HFFc6 (cell line): ENCODE measurements around the gene CYP26B1. TPM values are rescaled to one million over a fixed set of nuclear protein-coding genes. Genes with fewer than 3 reads are reported as not detected.

ENCODE experiments used
- DNase-seq: peaks from one replicate; pipeline ENCODE4 v3.0.0-alpha.2; 2018
- H3K27ac Mint-ChIP-seq: 2 replicates; pipeline ENCODE4 v1.8.0; 2020; ENCODE audit warnings: mild to moderate bottlenecking, mixed read lengths
- H3K27me3 Mint-ChIP-seq: 2 replicates; pipeline ENCODE4 v1.8.0; 2021; ENCODE audit warnings: mild to moderate bottlenecking, moderate library complexity, mixed read lengths; ENCODE audit not compliant: insufficient read depth
- H3K36me3 Mint-ChIP-seq: 2 replicates; pipeline ENCODE4 v1.8.0; 2021; ENCODE audit warnings: low read depth, mixed read lengths
- H3K4me1 Mint-ChIP-seq: 2 replicates; pipeline ENCODE4 v1.8.0; 2020; ENCODE audit warnings: low read depth, mixed read lengths
- H3K4me3 Mint-ChIP-seq: 2 replicates; pipeline ENCODE4 v1.8.0; 2020; ENCODE audit warnings: mild to moderate bottlenecking, moderate library complexity, mixed read lengths
- H3K9me3 Mint-ChIP-seq: 2 replicates; pipeline ENCODE4 v1.8.0; 2020; ENCODE audit warnings: mild to moderate bottlenecking, mixed read lengths
- total RNA-seq, 6 experiments: library from RNA; stranded (reverse); fragmentation: NEBNext Ultra II Directional; extraction: Animal tissue kit (Norgen Biotek cat#: 25700); gene quantifications; 2 replicates in 1 of 6; 3 replicates in 5 of 6; pipeline ENCODE4 v1.2.3, GENCODE V29; 2021
- TF ChIP-seq, protein P1 (sequence below): fragments of 200-600 bp; sonication (generic); IDR thresholded peaks from 2 replicates; pipeline ENCODE4 v1.5.0; 2021; ENCODE audit warnings: antibody characterized with exemption, mild to moderate bottlenecking

CYP26B1 gene
- total RNA-seq, 6 experiments from 2014 or later = 0.05 to 0.66 (median 0.14) TPM; not detected in 1

DNA sequence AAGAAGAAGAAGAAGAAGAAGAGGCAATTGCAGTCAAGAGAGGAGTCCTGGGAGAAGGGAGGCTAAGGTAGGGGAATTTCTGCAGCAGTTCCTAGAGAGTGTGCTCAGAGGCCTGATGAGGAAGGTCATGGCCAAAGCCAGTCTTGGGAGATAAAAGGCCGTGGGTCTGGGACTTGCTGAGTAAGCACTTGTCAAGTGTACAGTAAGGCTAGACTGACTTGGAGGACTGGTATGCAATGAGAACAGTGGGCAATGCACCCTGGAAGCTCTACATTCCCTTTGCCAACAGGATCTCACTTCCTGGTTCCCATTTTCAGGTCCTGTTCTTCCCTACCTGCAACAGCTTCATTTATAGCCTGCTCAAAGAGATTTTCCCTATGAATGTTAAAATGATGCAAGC lies 28.6 kb upstream of the CYP26B1 start:
- no peaks in the 10 kb centered on the region for H3K9me3 Mint-ChIP-seq
- no peaks in the 10 kb centered on the region; the same call in 1 of the 2 replicates for H3K27me3 Mint-ChIP-seq
- DNase-seq = no peak
- TF ChIP-seq, protein P1, sequence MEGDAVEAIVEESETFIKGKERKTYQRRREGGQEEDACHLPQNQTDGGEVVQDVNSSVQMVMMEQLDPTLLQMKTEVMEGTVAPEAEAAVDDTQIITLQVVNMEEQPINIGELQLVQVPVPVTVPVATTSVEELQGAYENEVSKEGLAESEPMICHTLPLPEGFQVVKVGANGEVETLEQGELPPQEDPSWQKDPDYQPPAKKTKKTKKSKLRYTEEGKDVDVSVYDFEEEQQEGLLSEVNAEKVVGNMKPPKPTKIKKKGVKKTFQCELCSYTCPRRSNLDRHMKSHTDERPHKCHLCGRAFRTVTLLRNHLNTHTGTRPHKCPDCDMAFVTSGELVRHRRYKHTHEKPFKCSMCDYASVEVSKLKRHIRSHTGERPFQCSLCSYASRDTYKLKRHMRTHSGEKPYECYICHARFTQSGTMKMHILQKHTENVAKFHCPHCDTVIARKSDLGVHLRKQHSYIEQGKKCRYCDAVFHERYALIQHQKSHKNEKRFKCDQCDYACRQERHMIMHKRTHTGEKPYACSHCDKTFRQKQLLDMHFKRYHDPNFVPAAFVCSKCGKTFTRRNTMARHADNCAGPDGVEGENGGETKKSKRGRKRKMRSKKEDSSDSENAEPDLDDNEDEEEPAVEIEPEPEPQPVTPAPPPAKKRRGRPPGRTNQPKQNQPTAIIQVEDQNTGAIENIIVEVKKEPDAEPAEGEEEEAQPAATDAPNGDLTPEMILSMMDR = no peak
- H3K4me1 Mint-ChIP-seq = peaks cover 10% of the 10 kb centered on the region
- H3K36me3 Mint-ChIP-seq = peaks cover 13% of the 10 kb centered on the region; the same call in 1 of the 2 replicates
- no peak overlapping the region for H3K4me3 Mint-ChIP-seq
- no peak overlapping the region for H3K27ac Mint-ChIP-seq

DNA sequence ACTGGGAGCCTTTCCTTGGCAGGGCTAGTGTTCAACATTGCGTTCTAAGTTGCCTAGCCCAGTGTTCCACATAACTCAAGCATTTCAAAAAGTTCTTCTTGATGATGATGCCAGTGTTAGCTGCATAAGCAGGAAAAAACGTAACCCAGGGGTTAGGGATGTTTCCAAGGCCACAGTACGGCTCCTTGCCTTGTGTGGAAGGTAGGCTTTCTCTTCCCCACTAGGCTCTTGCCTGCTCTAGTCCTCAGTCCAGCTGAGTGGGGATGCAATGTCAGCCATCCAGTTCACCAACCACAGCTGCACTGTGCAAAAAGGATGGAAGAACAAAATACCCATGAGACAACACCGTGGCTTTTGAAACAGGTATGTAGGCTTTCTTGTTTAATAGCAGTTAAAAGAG lies 28.0 kb upstream of the CYP26B1 start:
- Mint-ChIP-seq H3K9me3 (no peaks in the 10 kb centered on the region), H3K36me3 (peaks cover 13% of the 10 kb centered on the region; the same call in 1 of the 2 replicates), H3K27me3 (no peaks in the 10 kb centered on the region; the same call in none of the 2 replicates), H3K4me3 (no peak overlapping the region), H3K4me1 (peaks cover 10% of the 10 kb centered on the region), H3K27ac (no peak overlapping the region)
- TF ChIP-seq, protein P1 = no peak
- DNase-seq = no peak

DNA sequence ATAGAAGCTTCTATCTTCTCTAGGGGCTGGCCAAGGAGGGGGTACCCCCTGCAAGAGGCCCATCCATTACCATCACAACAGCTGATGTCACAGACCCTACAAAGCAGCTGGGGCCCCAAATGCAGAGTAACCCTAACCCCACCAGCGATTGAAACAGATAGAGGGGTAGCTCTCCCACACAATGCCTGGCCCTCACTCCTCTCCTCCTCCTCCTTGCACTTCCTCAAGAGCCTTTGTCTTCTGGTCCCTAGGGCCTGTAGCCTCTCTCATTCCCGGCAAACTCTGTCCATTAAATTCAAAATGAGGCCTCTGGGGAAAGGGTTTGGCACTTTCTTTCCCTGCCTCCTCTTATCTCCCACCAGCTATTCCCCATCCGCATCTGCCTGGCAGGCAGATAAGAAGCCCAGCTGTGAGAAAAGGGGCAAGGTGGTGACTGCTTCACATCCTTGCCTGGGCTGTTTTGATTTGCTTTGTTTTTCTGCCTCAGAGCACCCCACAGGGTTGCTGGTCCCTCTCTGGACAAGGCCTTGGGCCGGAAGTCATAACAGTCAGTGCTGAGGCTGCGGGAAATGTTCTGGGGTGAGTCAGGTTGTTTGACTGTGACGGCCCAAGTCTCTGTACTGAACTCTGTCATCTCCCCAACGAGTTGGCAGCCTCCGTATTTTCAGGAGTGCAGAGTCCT lies 26.1 kb upstream of the CYP26B1 start:
- Mint-ChIP-seq H3K4me1 (peaks cover 10% of the 10 kb centered on the region), H3K9me3 (no peaks in the 10 kb centered on the region), H3K4me3 (no peak overlapping the region), H3K36me3 (peaks cover 11% of the 10 kb centered on the region; the same call in 1 of the 2 replicates), H3K27ac (peak overlapping the region; percentile 77), H3K27me3 (no peaks in the 10 kb centered on the region; the same call in none of the 2 replicates)
- TF ChIP-seq, protein P1 = no peak
- DNase-seq = peak; percentile 13

DNA sequence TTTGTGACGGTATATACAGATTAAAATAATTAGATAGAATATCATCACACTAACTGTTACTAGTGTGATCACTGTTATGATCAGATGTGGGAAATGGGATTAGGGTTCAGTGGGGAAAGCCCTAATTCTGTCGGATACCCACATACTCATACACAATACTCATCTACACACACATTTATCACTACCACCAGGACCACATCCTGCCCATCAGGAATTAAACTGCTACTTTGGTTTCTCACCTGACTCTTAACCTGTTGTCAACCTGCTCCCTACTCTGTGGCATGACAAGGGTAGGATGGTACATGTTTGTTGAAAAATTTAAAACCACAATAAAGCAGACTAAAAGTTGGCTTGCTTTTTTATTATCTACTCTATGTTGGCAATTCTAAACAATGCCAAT lies 24.8 kb upstream of the CYP26B1 start:
- H3K9me3 Mint-ChIP-seq = no peaks in the 10 kb centered on the region
- no peak overlapping the region for H3K4me3 Mint-ChIP-seq
- no peak overlapping the region for H3K27ac Mint-ChIP-seq
- no peak for DNase-seq
- H3K36me3 Mint-ChIP-seq = peaks cover 8% of the 10 kb centered on the region; the same call in 1 of the 2 replicates
- TF ChIP-seq, protein P1 = no peak
- H3K4me1 Mint-ChIP-seq = peaks cover 12% of the 10 kb centered on the region
- no peaks in the 10 kb centered on the region; the same call in none of the 2 replicates for H3K27me3 Mint-ChIP-seq

DNA sequence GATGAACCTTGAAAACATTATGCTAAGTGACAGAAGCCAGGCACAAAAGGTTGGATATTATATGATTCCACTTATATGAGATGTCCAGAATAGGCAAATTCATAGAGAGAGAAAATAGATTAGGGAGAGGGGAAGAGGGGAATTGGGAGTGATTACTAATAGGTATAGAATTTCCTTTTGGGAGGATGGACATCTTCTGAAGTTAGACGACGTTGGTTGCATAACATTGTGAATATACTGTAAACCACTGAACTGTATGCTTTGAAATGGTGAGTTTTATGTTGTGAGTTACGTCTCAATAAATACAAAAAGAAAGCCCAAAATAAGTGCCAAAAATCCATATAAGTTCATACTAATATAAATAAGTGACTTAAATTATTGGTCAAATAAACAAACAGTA lies 18.6 kb upstream of the CYP26B1 start:
- Mint-ChIP-seq H3K4me3 (peak overlapping the region; percentile 14), H3K36me3 (no peaks in the 10 kb centered on the region), H3K27ac (peak overlapping the region; percentile 40), H3K4me1 (peaks cover 23% of the 10 kb centered on the region), H3K9me3 (no peaks in the 10 kb centered on the region), H3K27me3 (peaks cover 3% of the 10 kb centered on the region; the same call in 1 of the 2 replicates)
- TF ChIP-seq, protein P1 = no peak
- no peak for DNase-seq
